WTC11 (cell line): Measurements from ENCODE around the gene PPP2R2C. TPM values are rescaled to one million over a fixed set of nuclear protein-coding genes. Genes with fewer than 3 reads are reported as not detected.

Experiments
- ATAC-seq: fragments of 200-7000 bp; cut with Tn5 transposase; 2 replicates; pipeline ENCODE4 v1.10.0; 2021; ENCODE audit warnings: mild to moderate bottlenecking, moderate library complexity
- CTCF ChIA-PET: fragments of 300-600 bp; sonication (Branson Sonifier 250); formaldehyde crosslinking; loops from one replicate; lab custom pipeline; 2021; ENCODE audit warnings: antibody characterized with exemption; lab: Charles Lee
- POLR2A ChIA-PET: fragments of 350-600 bp; sonication (Branson Sonifier 250); formaldehyde crosslinking; loops from one replicate; lab custom pipeline; 2021; ENCODE audit warnings: antibody characterized with exemption; lab: Charles Lee
- DNase-seq: peaks from one replicate; pipeline ENCODE4 v3.0.0; 2021; ENCODE audit warnings: low spot score
- H3K27ac Mint-ChIP-seq: 2 replicates; pipeline ENCODE4 v1.8.0; 2021; ENCODE audit warnings: mixed read lengths
- H3K27me3 Mint-ChIP-seq: 2 replicates; pipeline ENCODE4 v1.8.0; 2021; ENCODE audit warnings: low read depth, mild to moderate bottlenecking, moderate library complexity, mixed read lengths
- H3K36me3 Mint-ChIP-seq: 2 replicates; pipeline ENCODE4 v1.8.0; 2021; ENCODE audit warnings: mixed read lengths
- H3K4me1 Mint-ChIP-seq: 2 replicates; pipeline ENCODE4 v1.8.0; 2022; ENCODE audit warnings: mixed read lengths
- H3K4me3 Mint-ChIP-seq: 2 replicates; pipeline ENCODE4 v1.8.0; 2021; ENCODE audit warnings: mild to moderate bottlenecking, moderate library complexity, mixed read lengths
- H3K9me3 Mint-ChIP-seq: 2 replicates; pipeline ENCODE4 v1.8.0; 2021; ENCODE audit warnings: mixed read lengths
- ATF6 ChIP-seq: sonication (generic); formaldehyde crosslinking; IDR thresholded peaks from 2 replicates; pipeline ENCODE4 v1.8.1; 2023; ENCODE audit warnings: mild to moderate bottlenecking, missing genetic modification reagents
- ETV6 ChIP-seq: sonication (generic); formaldehyde crosslinking; IDR thresholded peaks from 2 replicates; pipeline ENCODE4 v1.8.1; 2022; ENCODE audit warnings: mild to moderate bottlenecking, missing genetic modification reagents
- FOXJ3 ChIP-seq: sonication (generic); formaldehyde crosslinking; IDR thresholded peaks from 2 replicates; pipeline ENCODE4 v1.9.0; 2021; ENCODE audit warnings: missing genetic modification reagents, mild to moderate bottlenecking, borderline replicate concordance
- FOXP1 ChIP-seq: sonication (generic); formaldehyde crosslinking; IDR thresholded peaks from 2 replicates; pipeline ENCODE4 v1.8.0; 2022; ENCODE audit warnings: missing genetic modification reagents, mild to moderate bottlenecking, moderate library complexity, borderline replicate concordance
- HMGA2 ChIP-seq: fragments of 250-450 bp; sonication (Bioruptor Pico); IDR thresholded peaks from 2 replicates; pipeline ENCODE4 v1.4.0; 2021; ENCODE audit warnings: mild to moderate bottlenecking, moderate library complexity
- HMGXB4 ChIP-seq: sonication (generic); formaldehyde crosslinking; IDR thresholded peaks from 2 replicates; pipeline ENCODE4 v1.8.1; 2023; ENCODE audit warnings: mild to moderate bottlenecking, moderate library complexity, missing genetic modification reagents
- KAT7 ChIP-seq: sonication (generic); formaldehyde crosslinking; IDR thresholded peaks from 2 replicates; pipeline ENCODE4 v1.8.1; 2023; ENCODE audit warnings: missing genetic modification reagents, mild to moderate bottlenecking, borderline replicate concordance
- NFYB ChIP-seq: sonication (generic); formaldehyde crosslinking; conservative IDR thresholded peaks from 2 replicates; pipeline ENCODE4 v1.8.0; 2022; ENCODE audit warnings: low read depth, missing genetic modification reagents
- NR2C2 ChIP-seq: sonication (generic); formaldehyde crosslinking; IDR thresholded peaks from 2 replicates; pipeline ENCODE4 v1.8.0; 2022; ENCODE audit warnings: mild to moderate bottlenecking, missing genetic modification reagents
- NR3C1 ChIP-seq: sonication (generic); formaldehyde crosslinking; conservative IDR thresholded peaks from 2 replicates; pipeline ENCODE4 v1.8.1; 2023; ENCODE audit warnings: low read depth, mild to moderate bottlenecking, missing genetic modification reagents
- OVOL2 ChIP-seq: fragments of 250-450 bp; sonication (Bioruptor Pico); IDR thresholded peaks from 2 replicates; pipeline ENCODE4 v1.9.0; 2021; ENCODE audit warnings: mild to moderate bottlenecking, borderline replicate concordance
- ZBTB21 ChIP-seq: sonication (generic); formaldehyde crosslinking; IDR thresholded peaks from 2 replicates; pipeline ENCODE4 v1.8.1; 2023; ENCODE audit warnings: mild to moderate bottlenecking, missing genetic modification reagents, borderline replicate concordance
- ZNF232 ChIP-seq: sonication (generic); formaldehyde crosslinking; IDR thresholded peaks from 2 replicates; pipeline ENCODE4 v1.8.0; 2022; ENCODE audit warnings: mild to moderate bottlenecking, missing genetic modification reagents
- ZNF317 ChIP-seq: sonication (generic); formaldehyde crosslinking; IDR thresholded peaks from 2 replicates; pipeline ENCODE4 v1.8.1; 2023; ENCODE audit warnings: low read depth, mild to moderate bottlenecking, moderate library complexity, missing genetic modification reagents, borderline replicate concordance
- total RNA-seq: library from RNA; stranded (reverse); gene quantifications from 3 replicates; pipeline ENCODE4 v1.2.3, GENCODE V29; 2021
- TF ChIP-seq, protein P1 (sequence below): fragments of 250-450 bp; sonication (Bioruptor Pico); IDR thresholded peaks from 2 replicates; pipeline ENCODE4 v1.9.0; 2021; ENCODE audit warnings: moderate library complexity, mild to moderate bottlenecking, inconsistent platforms, borderline replicate concordance
- TF ChIP-seq, protein P2 (sequence below): sonication (generic); formaldehyde crosslinking; IDR thresholded peaks from 2 replicates; pipeline ENCODE4 v1.8.0; 2023; ENCODE audit warnings: missing genetic modification reagents, mild to moderate bottlenecking, borderline replicate concordance
- TF ChIP-seq, protein P3 (sequence below): sonication (generic); formaldehyde crosslinking; IDR thresholded peaks from 2 replicates; pipeline ENCODE4 v1.8.1; 2022; ENCODE audit warnings: low read depth, mild to moderate bottlenecking, moderate library complexity, missing genetic modification reagents, borderline replicate concordance
- TF ChIP-seq, protein P4 (sequence below): fragments of 250-450 bp; sonication (Bioruptor Pico); IDR thresholded peaks from 2 replicates; pipeline ENCODE4 v1.9.0; 2021; ENCODE audit warnings: mild to moderate bottlenecking, borderline replicate concordance
- TF ChIP-seq, protein P5 (sequence below): sonication (generic); formaldehyde crosslinking; IDR thresholded peaks from 2 replicates; pipeline ENCODE4 v1.8.0; 2022; ENCODE audit warnings: mild to moderate bottlenecking, missing genetic modification reagents

The PPP2R2C gene
- total RNA-seq, 1 experiment from 2014 or later = 11.5 TPM

GRCh38 chr4:6338175-6338950 is 134.1 kb downstream of the PPP2R2C start:
- peaks cover 24% of the 10 kb centered on the region for H3K4me1 Mint-ChIP-seq
- TF ChIP-seq, protein P1, sequence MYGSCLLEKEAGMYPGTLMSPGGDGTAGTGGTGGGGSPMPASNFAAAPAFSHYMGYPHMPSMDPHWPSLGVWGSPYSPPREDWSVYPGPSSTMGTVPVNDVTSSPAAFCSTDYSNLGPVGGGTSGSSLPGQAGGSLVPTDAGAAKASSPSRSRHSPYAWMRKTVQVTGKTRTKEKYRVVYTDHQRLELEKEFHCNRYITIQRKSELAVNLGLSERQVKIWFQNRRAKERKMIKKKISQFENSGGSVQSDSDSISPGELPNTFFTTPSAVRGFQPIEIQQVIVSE (CRISPR knock-in tag) = no peak
- TF ChIP-seq ATF6 (CRISPR knock-in tag) (no peak), ZNF317 (CRISPR knock-in tag) (no peak), ETV6 (no peak), NR3C1 (CRISPR knock-in tag) (no peak), ZBTB21 (no peak), FOXJ3 (no peak), HMGXB4 (CRISPR knock-in tag) (no peak), ZNF232 (CRISPR knock-in tag) (no peak), HMGA2 (CRISPR knock-in tag) (no peak), OVOL2 (CRISPR knock-in tag) (no peak), KAT7 (CRISPR knock-in tag) (no peak), FOXP1 (CRISPR knock-in tag) (no peak), NFYB (CRISPR knock-in tag) (no peak), NR2C2 (CRISPR knock-in tag) (no peak)
- TF ChIP-seq, protein P2, sequence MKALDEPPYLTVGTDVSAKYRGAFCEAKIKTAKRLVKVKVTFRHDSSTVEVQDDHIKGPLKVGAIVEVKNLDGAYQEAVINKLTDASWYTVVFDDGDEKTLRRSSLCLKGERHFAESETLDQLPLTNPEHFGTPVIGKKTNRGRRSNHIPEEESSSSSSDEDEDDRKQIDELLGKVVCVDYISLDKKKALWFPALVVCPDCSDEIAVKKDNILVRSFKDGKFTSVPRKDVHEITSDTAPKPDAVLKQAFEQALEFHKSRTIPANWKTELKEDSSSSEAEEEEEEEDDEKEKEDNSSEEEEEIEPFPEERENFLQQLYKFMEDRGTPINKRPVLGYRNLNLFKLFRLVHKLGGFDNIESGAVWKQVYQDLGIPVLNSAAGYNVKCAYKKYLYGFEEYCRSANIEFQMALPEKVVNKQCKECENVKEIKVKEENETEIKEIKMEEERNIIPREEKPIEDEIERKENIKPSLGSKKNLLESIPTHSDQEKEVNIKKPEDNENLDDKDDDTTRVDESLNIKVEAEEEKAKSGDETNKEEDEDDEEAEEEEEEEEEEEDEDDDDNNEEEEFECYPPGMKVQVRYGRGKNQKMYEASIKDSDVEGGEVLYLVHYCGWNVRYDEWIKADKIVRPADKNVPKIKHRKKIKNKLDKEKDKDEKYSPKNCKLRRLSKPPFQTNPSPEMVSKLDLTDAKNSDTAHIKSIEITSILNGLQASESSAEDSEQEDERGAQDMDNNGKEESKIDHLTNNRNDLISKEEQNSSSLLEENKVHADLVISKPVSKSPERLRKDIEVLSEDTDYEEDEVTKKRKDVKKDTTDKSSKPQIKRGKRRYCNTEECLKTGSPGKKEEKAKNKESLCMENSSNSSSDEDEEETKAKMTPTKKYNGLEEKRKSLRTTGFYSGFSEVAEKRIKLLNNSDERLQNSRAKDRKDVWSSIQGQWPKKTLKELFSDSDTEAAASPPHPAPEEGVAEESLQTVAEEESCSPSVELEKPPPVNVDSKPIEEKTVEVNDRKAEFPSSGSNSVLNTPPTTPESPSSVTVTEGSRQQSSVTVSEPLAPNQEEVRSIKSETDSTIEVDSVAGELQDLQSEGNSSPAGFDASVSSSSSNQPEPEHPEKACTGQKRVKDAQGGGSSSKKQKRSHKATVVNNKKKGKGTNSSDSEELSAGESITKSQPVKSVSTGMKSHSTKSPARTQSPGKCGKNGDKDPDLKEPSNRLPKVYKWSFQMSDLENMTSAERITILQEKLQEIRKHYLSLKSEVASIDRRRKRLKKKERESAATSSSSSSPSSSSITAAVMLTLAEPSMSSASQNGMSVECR = no peak
- TF ChIP-seq, protein P3, sequence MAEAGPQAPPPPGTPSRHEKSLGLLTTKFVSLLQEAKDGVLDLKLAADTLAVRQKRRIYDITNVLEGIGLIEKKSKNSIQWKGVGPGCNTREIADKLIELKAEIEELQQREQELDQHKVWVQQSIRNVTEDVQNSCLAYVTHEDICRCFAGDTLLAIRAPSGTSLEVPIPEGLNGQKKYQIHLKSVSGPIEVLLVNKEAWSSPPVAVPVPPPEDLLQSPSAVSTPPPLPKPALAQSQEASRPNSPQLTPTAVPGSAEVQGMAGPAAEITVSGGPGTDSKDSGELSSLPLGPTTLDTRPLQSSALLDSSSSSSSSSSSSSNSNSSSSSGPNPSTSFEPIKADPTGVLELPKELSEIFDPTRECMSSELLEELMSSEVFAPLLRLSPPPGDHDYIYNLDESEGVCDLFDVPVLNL (CRISPR knock-in tag) = no peak
- TF ChIP-seq, protein P4, sequence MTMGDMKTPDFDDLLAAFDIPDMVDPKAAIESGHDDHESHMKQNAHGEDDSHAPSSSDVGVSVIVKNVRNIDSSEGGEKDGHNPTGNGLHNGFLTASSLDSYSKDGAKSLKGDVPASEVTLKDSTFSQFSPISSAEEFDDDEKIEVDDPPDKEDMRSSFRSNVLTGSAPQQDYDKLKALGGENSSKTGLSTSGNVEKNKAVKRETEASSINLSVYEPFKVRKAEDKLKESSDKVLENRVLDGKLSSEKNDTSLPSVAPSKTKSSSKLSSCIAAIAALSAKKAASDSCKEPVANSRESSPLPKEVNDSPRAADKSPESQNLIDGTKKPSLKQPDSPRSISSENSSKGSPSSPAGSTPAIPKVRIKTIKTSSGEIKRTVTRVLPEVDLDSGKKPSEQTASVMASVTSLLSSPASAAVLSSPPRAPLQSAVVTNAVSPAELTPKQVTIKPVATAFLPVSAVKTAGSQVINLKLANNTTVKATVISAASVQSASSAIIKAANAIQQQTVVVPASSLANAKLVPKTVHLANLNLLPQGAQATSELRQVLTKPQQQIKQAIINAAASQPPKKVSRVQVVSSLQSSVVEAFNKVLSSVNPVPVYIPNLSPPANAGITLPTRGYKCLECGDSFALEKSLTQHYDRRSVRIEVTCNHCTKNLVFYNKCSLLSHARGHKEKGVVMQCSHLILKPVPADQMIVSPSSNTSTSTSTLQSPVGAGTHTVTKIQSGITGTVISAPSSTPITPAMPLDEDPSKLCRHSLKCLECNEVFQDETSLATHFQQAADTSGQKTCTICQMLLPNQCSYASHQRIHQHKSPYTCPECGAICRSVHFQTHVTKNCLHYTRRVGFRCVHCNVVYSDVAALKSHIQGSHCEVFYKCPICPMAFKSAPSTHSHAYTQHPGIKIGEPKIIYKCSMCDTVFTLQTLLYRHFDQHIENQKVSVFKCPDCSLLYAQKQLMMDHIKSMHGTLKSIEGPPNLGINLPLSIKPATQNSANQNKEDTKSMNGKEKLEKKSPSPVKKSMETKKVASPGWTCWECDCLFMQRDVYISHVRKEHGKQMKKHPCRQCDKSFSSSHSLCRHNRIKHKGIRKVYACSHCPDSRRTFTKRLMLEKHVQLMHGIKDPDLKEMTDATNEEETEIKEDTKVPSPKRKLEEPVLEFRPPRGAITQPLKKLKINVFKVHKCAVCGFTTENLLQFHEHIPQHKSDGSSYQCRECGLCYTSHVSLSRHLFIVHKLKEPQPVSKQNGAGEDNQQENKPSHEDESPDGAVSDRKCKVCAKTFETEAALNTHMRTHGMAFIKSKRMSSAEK = no peak
- TF ChIP-seq, protein P5, sequence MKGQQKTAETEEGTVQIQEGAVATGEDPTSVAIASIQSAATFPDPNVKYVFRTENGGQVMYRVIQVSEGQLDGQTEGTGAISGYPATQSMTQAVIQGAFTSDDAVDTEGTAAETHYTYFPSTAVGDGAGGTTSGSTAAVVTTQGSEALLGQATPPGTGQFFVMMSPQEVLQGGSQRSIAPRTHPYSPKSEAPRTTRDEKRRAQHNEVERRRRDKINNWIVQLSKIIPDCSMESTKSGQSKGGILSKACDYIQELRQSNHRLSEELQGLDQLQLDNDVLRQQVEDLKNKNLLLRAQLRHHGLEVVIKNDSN (CRISPR knock-in tag) = no peak
- H3K27me3 Mint-ChIP-seq = no peaks in the 10 kb centered on the region; the same call in 1 of the 2 replicates
- H3K27ac Mint-ChIP-seq = no peak overlapping the region
- peaks cover 15% of the 10 kb centered on the region for H3K9me3 Mint-ChIP-seq
- H3K4me3 Mint-ChIP-seq = no peak overlapping the region
- DNase-seq (no peak), ATAC-seq (no peak)
- CTCF ChIA-PET = no interaction called here
- H3K36me3 Mint-ChIP-seq = peaks cover 2% of the 10 kb centered on the region
- POLR2A ChIA-PET = no interaction called here
